Erythroblast (primary cell): ENCODE data around the gene SENP1.

Source experiments
- GATA1 ChIP-seq: IDR thresholded peaks from 2 replicates; pipeline ENCODE4 v1.6.1; 2011; ENCODE audit warnings: low read depth, mild to moderate bottlenecking, control low read depth, low read length, moderate library complexity
- POLR2A ChIP-seq: IDR thresholded peaks from 2 replicates; pipeline ENCODE4 v1.6.1; 2011; ENCODE audit warnings: mild to moderate bottlenecking, low read length

DNA sequence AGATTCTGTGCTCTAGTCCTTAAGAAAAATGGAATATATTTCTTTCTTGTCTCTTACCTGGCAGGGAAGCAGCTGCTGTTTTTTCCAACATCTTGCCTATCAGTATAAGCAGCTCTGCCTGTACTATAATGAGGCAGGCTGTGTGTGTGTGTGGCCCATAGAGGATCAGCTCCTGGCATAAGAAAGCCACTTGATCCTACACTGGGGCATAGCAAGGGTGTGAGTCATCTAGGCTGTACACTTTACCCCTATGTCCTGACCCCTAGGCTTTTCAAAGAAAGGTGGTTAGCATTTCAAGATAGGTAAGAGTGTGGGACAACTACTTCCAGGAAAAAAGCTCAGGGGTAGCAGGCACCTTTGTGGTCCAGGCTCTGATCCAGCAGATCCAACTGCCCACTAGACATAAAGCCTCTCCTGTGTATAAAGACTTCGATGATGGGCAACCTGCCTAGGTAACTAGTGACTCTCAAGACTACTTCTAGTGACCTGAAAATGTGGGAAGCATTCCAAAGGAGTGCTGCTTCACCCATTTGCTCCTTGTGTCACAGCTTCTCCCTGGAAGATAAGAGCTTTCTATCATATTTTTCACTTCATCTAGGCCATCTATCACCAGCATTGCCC, 4.9 kb upstream of the SENP1 start:
- TF ChIP-seq POLR2A (no peak), GATA1 (no peak)
